NCI-H1436 treated with DMSO at 0.1 percent for 48 hours (cell line): ENCODE data around the gene ST7.

Experiments used
- DNase-seq: peaks from one replicate; lab custom pipeline; 2025; lab: John Stamatoyannopoulos, UW

Gene ST7

DNA sequence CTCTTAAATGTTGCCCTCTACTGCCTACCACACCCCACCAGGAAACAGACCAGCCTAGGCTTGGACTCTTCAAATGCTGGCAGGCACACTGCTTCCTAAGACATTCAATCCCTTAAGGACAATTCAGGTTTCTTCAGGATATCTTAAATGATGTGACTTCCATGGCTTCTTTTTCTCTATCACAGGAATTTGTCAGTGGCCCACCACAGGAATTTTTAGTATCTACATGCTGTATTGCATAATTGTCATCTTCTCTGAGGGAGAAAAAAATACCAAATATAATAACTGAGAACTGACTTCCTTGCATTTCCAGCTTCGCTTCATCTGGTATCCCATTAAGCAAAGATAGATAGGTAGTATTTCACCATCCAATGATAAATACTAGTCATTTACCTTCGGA lies 240.3 kb downstream of the ST7 start:
- DNase-seq = no peak

GRCh38 chr7:117194445-117194844 lies 241.1 kb downstream of the ST7 start:
- DNase-seq = no peak

- no peak for DNase-seq
These were observed 242.2 kb downstream of the ST7 start for GRCh38 chr7:117195361-117196029.

DNA sequence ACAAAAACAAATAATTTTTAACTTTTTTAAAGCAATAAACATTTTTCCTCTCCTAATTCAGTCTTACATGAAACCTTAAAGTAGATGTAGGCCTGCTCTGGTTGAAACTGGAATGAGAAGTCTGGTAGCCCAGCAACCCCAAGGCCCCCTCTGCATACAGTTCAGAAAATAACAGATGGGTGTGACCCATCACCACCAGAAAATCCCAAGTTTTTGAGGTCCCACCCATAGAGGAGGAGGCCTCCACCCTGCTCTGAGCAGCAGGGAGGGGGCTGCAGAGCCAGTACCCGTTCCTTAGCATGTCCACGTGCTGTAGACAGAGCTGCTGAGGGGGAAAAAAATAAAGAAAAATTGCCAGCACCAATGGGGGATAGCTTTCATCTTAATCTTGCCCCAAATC lies 246.8 kb downstream of the ST7 start:
- DNase-seq = no peak

GRCh38 chr7:117200786-117201458 lies 247.6 kb downstream of the ST7 start:
- no peak for DNase-seq

GRCh38 chr7:117202511-117202910 lies 249.2 kb downstream of the ST7 start:
- no peak for DNase-seq

- DNase-seq = no peak
These were observed 249.9 kb downstream of the ST7 start for GRCh38 chr7:117203205-117203604.

DNA sequence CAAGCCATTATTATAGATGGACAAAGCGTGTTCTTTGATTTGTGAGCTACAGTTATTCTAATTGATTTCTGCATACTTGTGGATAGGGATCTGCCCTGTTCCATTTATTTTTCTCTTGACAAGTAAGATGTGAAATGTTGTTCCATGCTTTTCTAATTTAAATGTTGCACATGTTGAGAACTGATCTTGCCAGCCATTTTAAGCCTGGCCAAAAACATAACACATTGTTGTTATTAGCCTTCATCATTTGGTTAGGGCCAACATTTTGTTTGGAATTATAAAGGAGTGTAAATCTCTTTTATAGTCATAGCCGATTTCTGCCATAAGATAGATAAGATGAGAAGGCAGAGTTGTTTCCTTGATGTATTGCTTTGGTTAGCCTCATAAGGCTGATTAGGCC lies 252.6 kb downstream of the ST7 start:
- no peak for DNase-seq

GRCh38 chr7:117208257-117208656 lies 255.0 kb downstream of the ST7 start:
- DNase-seq = no peak

DNA sequence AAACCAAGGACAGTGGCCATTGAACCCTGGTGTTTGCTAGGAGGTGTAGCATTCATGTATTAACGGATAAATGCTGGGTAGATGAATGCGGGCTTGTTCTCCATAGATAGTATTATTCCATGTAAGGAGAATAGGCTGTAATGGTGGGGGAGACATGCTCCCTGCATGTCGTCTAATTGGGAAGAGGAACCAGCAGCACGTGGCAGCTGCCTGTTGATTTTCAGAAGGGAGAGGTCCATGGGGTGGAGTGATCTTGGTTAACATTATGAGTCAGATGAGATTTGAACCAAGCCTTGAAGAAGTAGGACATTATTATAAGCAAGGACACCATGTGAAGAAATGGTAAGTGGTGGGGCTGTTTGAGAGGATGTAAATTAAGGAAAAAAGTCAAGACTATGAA lies 257.1 kb downstream of the ST7 start:
- DNase-seq = no peak

DNA sequence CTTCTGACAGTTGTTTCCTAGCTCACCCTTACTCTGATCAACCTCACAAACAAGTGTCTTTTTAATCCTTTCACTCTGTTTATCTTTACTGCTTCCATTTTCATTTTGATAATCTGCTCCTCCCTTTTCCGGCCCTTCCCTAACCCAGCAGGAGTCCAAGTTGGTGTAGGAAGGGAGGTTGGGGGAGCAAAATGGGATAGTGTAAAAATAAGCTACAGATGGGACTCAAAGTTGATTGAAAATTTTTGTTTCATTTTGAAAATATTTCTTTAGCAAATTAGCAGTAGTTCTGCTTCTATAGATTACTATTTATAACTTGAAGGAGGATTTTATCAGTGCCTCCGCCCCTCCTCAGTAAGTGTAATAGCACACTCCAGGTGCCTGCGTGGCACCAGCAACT lies 257.6 kb downstream of the ST7 start:
- no peak for DNase-seq

DNA sequence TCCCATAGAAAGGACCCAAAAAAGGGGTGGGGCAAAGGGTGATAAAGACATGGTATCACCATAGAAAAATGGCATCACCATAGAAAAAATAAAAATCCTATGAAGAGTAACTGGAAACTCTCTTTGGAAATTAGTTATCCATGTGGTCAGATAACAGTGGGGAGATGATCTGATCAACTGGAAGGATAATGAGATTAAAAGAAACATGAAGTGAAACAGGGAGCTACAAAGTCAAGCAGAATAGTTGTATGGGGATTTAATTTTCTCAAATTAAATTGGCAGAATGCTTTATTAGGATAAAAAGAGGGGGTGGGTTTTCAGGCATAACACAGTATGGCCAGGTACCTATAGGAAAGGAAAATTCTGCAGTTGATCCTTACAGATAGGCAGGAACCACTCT lies 258.3 kb downstream of the ST7 start:
- DNase-seq = no peak

DNA sequence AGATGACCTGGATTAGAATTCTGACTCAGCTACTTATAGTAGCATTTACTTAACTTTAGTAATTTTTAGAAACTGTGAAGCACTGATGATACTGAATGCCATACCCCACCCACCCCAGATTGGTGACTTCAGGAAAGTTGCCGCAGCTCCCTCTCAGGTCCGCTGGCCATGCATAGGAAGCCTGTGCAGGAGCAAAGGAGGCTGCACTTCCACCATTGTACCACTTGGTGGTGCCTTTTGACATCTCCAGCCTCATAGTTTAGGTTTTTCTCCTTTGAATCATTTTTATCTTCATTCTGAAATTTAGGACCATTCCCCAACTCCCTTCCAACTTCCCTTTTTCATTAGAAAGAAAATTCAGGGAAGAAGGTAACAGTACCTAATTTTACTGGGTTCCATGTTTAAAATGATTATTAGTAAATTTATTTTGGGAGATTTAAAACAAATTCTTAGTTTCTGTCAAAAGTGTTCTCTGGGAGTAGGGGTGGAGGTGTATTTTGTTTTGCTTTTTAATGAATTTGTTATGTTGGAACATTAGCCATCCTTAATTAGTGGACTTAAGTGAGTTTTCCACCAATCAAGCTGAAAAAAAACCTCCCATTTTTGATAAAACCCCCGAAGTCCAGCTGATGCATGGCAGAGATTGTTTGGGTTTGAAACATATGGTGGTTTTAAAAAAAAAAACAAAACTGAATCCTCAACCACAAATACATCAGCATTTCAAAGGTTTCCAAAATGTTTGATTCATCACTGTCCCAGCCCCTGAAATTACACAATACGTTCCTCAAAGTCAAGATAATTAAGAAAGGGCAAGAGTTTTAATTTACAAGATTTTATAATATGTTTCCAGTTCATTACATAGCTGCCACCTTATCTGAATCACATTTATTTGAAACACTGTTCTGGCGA lies 259.9 kb downstream of the ST7 start:
- no peak for DNase-seq

DNA sequence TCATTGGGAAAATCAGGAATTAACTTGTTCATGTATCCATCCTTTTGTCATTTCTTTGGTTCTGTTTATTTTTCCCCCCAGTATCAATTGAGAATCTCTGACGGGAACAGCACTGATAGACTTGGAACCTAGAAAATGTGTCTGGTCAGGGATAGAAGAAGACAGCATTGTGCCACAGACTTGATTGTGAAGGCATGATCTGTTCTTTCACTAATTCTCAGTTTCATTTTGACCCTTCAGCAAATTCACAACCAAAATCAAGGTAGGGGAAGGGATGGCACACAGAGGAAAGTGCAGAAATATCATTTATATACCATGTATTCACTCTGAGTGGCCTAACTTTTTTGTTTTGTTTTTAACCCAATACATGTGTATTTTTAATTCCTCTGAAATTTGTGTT lies 262.7 kb downstream of the ST7 start:
- no peak for DNase-seq

DNA sequence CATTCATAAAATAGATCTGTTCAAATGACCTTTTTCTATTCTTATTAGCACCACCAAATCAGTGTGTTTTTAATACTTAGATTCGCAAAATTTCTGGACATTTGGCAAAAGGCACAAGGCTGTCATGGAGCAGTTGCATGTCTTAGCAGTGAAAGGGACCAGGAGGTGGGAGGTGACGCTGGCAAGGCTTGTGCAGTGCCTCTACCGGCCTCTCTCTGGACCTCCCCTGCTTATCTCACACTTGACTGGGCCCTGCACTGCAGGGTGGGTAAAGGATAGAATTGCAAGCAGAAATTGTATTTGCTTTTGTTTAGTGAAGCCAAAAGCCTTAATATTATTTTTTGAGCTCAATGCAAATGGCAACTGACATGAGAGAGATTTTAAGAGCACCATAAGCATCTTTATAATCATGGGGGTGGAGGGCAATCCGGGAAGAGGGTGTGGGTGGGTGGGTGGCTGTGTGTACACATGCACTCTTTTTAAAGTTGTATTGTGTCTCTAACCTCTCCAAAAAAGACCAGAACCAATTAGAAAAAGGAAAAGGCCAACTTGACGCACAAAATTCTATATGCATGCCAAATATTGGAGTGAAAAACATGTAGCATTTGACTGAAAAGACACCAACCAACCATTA lies 263.3 kb downstream of the ST7 start:
- no peak for DNase-seq

DNA sequence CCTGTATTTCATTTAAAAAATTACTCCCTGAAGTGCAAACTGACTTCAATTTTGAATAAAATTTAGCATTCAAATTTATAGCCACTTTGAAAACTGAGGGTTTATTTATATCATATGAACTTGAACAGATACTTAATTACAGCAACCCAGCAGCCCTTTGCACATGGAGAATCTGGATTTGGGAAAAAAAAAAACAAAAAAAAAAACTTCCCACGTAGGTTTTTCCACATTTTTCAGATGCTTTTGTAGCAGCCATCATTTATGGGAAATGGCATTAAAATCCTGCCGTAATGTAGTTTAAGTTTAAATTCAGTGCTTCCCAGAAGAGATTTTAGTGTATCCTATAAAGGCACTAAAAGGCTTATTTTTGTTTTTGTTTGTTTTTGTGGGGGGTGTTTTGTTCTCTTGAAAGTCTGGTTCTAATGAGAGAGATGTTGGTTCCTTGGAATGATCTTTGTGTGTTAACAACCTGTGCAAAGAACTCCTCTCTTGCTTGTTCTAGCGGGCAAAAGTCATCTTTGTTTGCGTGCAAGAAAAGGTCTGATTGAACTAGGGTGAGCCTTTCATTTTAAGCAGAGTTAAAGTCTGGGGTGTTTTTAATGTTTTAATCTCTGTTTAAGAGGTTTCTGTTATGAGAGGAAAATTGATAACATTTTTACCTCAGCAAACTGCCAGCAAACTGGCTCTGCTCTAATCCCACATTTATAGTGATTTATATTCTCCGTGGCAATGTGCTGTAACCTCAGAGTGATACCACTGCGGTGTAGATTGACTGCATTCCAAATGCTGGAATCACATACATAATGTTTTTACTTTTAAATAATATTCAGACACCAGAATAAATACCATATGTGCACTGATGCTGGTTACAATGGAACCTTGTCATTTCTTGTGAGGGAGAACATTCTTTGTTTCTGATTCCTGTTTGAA lies 264.1 kb downstream of the ST7 start:
- DNase-seq = no peak

GRCh38 chr7:117218700-117219099 lies 265.4 kb downstream of the ST7 start:
- DNase-seq = no peak

GRCh38 chr7:117219485-117219884 lies 266.2 kb downstream of the ST7 start:
- no peak for DNase-seq

GRCh38 chr7:117220836-117221235 lies 267.5 kb downstream of the ST7 start:
- no peak for DNase-seq

DNA sequence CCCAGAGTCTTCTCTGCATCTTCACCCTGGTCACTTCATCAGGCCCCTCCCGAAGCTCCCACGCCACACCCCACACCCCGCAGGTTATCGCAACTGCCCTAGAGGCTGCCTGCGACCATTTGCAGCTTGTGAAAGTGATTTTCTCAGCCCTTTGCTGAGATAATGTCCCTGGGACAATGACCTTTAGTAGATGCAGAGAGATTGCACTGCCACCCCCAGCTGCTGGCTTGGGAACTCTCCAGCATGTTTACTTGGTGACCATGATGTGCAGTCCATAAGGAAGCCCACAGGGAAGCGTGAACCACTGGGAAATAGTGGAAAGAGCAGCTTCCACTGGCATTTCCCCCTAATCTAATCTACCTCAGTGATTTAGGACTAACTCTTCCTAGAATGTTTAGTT lies 272.2 kb downstream of the ST7 start:
- no peak for DNase-seq

DNA sequence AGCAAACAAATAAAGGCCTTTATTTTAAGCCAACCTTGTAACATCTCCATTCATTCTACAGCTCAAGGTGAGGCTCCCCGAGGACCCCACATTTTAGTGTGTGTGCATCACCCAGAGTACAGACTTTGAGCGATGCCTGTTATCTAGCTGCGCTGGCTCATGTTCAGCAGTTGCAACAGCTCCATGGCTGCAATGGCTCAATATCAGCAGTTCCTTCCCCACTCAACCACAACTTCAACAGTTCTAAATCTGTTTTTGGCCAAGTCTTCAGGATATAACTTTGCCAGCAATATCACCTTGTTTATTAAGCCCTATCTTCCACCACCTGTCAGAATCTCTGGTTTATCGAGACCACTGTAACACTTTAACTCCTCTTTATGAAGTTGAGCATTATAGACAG lies 273.8 kb downstream of the ST7 start:
- no peak for DNase-seq
